Cardiac fibroblast (primary cell): ENCODE data around the gene FCRL5.

ENCODE experiments used
- DNase-seq, 2 donors: peaks; one replicate each; pipeline versions ENCODE4 v3.0.0 to v3.0.0-alpha.2; 2010; ENCODE audit warnings: low read depth in 2 of 2
- H3K4me3 ChIP-seq, 2 donors: replicated peaks in 1 of 2; 1 replicate in 1 of 2; 2 replicates in 1 of 2; pipeline ENCODE4 v1.5.1; 2011; ENCODE audit warnings: low read depth in 2 of 2, low read length in 2 of 2, mild to moderate bottlenecking in 2 of 2, moderate library complexity in 1 of 2
- CTCF ChIP-seq: IDR thresholded peaks from one replicate; pipeline ENCODE4 v1.5.1; 2011; ENCODE audit warnings: low read depth, mild to moderate bottlenecking, low read length, inconsistent platforms

Gene FCRL5

GRCh38 chr1:157517016-157517415 is 35.3 kb downstream of the FCRL5 start:
- H3K4me3 ChIP-seq: no peak overlapping the region
- no peak for TF ChIP-seq CTCF
- DNase-seq: no peak

- DNase-seq: no peak
- TF ChIP-seq CTCF: no peak
- H3K4me3 ChIP-seq: no peak overlapping the region
Observed at GRCh38 chr1:157515709-157516108, 36.6 kb downstream of the FCRL5 start.

GRCh38 chr1:157515141-157515540 is 37.2 kb downstream of the FCRL5 start:
- no peak for TF ChIP-seq CTCF
- DNase-seq: no peak
- no peak overlapping the region for H3K4me3 ChIP-seq

- no peak for DNase-seq
- H3K4me3 ChIP-seq: no peak overlapping the region
- no peak for TF ChIP-seq CTCF
Observed at GRCh38 chr1:157512036-157512969, 40.0 kb downstream of the FCRL5 start.

GRCh38 chr1:157509546-157510232 is 42.6 kb downstream of the FCRL5 start:
- no peak for DNase-seq
- no peak for TF ChIP-seq CTCF
- no peak overlapping the region for H3K4me3 ChIP-seq

GRCh38 chr1:157505481-157506272 is 46.6 kb downstream of the FCRL5 start:
- DNase-seq: peak; percentile 54 to 70
- no peak overlapping the region for H3K4me3 ChIP-seq

More at GRCh38 chr1:157505481-157506272, 46.6 kb downstream of the FCRL5 start:
- peak; percentile 82 for TF ChIP-seq CTCF
